VCaP (cell line): ENCODE data around the gene PHF21A.

Experiments
- H3K27ac ChIP-seq: fragments of 450-650 bp; 2 replicates; pipeline ENCODE4 v1.5.1; 2017
- TF ChIP-seq, protein P1 (sequence below): fragments of 450-650 bp; conservative IDR thresholded peaks from 2 replicates; pipeline ENCODE4 v1.5.1; 2017; ENCODE audit warnings: mild to moderate bottlenecking, moderate library complexity

PHF21A gene

DNA sequence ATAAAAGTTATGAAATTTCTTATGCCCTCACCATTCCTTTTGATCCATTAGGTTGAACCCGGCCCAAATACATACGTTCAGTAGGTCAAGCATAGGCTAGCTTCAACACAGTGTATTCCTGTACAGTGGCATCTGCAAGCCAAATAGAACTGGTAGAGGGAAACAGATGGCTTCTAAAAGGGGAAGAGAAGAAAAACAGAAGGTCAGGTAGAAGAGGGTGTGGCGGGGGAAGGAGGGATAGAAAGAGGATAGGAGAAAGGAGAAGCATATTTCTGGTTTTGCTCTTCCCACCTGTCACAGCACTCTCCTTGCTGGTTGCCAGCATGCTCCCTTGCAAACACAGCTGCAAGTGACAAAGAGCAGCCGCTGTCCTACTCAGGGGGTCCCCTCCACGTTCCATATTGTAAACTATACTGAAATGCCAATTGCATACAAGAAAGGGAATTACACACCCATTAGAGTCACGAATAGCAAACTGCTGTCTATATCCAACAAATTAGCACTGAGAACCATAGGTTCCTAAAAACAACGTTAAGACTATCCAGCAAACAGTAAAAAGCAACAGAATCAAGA is 71.8 kb downstream of the PHF21A start:
- TF ChIP-seq, protein P1, sequence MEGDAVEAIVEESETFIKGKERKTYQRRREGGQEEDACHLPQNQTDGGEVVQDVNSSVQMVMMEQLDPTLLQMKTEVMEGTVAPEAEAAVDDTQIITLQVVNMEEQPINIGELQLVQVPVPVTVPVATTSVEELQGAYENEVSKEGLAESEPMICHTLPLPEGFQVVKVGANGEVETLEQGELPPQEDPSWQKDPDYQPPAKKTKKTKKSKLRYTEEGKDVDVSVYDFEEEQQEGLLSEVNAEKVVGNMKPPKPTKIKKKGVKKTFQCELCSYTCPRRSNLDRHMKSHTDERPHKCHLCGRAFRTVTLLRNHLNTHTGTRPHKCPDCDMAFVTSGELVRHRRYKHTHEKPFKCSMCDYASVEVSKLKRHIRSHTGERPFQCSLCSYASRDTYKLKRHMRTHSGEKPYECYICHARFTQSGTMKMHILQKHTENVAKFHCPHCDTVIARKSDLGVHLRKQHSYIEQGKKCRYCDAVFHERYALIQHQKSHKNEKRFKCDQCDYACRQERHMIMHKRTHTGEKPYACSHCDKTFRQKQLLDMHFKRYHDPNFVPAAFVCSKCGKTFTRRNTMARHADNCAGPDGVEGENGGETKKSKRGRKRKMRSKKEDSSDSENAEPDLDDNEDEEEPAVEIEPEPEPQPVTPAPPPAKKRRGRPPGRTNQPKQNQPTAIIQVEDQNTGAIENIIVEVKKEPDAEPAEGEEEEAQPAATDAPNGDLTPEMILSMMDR: no peak

GRCh38 chr11:46048198-46048597 is 73.1 kb downstream of the PHF21A start:
- no peak overlapping the region for H3K27ac ChIP-seq
- TF ChIP-seq, protein P1: no peak

More for the DNA sequence above, 71.8 kb downstream of the PHF21A start:
- no peak overlapping the region for H3K27ac ChIP-seq

DNA sequence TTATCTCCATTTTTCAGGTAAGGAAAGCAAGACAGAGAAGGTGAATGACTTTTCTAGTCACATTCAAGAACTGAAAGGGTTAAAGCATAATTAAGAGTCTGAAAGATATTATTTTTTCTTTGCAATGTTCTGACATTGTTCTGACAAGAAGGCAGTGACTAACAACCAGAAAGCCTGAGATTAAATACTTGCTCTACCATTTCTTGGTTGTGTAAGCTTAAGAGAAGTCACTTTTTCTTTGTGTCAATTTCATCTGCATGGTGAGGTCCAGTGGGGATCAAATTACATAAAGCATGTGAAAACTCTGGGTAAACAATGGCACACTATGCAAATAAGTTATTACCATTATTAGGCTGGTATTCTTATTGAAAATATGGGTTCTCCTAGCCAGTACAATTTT is 73.7 kb downstream of the PHF21A start:
- no peak overlapping the region for H3K27ac ChIP-seq
- TF ChIP-seq, protein P1: no peak

DNA sequence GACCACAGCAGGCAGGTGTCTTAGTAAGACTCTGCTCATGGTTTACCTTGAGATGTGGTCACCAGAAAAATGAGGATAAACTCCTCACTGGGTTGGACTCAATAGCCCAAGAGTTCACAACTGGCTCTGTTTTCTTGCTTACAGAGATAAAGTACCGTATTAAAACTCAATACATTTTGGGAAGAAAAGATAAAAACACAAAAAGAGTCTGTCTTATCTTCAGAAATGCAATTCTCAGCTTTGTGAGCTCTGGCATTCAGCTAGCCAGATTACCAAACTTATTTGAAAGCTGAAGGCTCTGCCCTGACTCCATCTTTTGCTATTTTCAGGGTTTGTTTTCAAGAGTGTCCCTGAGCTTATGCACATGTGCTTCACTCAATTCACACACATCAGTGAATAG is 75.4 kb downstream of the PHF21A start:
- no peak overlapping the region for H3K27ac ChIP-seq
- TF ChIP-seq, protein P1: no peak

DNA sequence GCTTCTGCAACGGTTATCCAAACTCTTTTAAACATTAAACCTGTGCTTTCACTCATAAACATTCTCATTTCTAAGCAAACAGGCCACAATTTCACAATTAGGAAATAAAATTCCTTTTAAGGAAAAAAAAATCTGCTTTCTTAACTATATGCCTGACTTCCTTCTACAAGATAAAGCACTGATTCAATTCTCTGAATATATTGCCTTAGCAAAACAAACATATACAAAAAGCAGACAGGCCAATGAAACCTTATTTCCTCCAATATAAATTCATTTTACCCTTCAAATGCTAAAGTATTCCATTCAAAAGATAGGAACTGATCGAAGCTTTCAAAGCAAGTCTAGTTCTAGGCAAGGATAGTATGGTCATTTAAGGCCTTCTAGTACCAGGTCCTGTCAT is 76.7 kb downstream of the PHF21A start:
- no peak overlapping the region for H3K27ac ChIP-seq
- TF ChIP-seq, protein P1: no peak

DNA sequence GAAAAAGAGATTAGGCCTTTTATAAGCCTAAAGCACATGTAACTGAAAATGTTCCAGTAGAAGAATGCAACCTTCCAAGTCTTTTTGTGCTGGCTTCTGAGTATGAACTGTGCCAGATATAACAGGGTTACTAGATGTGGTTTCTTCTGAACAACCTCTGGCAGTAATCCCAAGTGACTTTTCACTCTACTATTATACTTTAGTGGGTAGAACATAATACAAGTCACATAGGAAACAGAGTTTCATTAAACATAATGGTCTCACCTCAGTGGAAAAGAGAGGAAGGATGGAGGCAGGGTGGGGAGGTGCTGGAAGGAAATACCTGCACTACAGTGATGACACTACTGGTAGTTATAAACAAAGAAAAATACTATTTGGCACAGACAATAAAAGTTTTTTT is 81.3 kb downstream of the PHF21A start:
- TF ChIP-seq, protein P1: no peak
- peak overlapping the region; percentile 8 for H3K27ac ChIP-seq

DNA sequence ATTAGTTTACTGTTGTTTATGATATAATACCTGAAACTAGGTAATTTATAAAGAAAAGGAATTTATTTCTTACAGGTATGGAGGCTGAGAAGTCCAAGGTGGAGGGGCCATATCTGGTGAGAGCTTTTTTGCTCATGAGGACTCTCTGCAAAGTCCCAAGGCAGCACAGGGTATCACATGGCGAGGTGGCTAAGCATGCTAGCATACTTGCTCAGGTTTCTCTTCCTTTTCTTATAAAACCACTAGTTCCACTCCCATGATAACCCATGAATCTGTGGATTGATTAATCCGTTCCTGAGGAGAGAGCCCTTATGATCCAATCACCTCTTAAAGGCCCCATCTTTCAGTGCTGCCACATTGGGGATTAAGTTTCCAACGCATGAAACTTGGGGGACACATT is 82.7 kb downstream of the PHF21A start:
- H3K27ac ChIP-seq: no peak overlapping the region

More for the DNA sequence above, 82.7 kb downstream of the PHF21A start:
- TF ChIP-seq, protein P1: no peak
